ENCODE results near the gene HOXA7.

Gene HOXA7

DNA sequence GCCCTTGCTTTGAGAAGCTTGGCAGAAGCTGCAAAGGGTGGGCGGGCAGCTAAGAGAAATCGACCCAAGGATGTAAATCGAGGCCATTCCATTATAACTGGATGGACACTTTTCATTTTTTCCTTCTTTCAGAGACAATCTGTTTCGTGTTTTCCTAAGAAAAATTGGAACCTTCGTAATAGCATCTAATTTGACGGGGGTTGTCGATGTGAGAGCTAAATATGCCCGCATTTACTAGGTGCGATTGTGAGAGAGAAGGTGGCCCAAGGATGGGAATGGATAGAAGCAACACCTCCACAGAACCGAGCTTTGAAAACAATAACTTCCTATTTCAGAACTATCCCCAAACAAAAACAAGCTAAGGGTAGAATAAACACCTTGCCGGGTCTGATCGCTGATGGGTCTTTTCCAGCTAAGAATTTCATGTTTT lies 25.1 kb downstream of the HOXA7 start:
- no peak for DNase-seq

DNA sequence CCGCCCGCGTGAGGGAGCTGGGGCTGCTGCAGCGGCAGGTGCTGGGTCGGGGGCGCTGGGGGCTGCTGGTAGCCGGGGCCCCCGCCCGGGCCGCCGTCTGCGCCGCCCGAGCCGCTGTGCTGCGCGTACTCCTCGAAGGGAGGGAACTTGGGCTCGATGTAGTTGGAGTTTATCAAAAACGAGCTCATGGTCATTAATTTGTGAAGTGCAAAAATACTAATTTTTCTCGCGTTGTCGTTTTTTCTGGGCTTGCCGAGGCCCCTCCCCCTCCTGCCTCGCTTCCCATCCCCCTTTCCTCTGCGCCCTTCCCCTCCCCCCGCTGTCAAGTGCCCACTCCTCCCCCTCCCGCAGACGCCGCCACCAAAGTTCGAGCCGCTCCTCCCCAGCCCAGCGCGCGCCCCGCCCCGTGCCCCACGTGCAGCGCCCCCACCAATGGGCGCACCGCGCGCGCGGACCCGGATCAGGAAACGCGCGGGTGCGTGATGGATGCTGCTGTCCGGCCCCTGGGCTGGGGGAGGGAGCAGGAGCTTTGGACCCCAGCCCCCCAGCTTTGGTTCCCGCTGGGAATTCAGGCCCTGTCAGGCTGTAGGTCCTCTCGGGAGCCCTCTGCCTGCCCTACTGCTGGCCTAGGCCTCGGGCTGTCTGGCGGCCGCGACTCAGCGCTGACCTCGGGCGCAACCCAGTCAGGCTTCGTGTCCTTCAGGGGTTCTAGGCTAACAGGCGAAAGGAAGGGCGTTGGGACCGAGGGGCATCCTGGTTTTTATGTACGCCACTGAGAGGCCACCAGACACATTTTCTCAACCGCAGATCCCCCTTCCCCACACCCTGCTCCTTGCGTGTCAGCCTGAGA lies 25.7 kb downstream of the HOXA7 start, which contains the start of gene HOXA4:
HOXA4 (minus strand) TSS at position 218 of the 850 bp plus-strand sequence; CDS start at position 194, 24 bp downstream.
- DNase-seq: peak; percentile 82

- peak; percentile 67 for DNase-seq
Observed at GRCh38 chr7:27129729-27130539, 26.5 kb downstream of the HOXA7 start.

DNA sequence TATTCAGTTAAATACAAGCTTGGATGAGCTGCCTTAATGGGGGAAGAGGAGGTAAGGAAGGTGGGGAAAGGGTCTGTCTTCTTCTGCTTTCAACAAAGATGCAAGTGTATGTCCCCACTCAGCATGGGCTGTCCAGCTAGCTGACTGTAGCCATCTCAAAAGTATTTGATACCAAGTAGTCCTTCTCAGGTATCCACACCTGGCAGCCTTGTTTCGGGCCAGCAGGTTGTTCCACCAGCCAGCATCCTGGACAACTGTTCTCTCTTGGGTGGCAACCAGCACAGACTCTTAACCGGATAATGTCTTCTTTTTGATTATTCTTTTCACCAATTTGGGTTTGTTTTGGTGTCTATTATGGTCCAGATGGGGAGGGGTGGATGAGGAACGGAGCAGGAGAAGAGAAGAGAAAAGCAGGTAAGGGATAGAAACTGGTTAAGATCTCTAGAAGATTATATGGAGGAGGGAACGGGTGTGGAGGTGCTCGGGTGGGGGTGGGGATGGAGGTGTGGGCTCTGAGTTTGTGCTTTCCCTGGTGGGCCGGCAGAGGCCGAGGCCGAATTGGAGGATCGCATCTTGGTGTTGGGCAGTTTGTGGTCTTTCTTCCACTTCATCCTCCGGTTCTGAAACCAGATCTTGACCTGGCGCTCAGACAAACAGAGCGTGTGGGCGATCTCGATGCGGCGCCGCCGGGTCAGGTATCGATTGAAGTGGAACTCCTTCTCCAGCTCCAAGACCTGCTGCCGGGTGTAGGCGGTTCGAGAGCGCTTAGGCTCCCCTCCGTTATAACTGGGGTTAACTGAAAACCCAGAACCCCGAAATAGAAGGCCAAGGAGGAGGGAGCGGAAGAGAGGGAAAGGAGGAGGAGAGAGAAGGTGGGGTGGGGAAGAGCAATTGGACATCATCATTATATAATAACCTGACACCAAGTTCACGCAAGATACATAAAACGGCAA lies 27.4 kb downstream of the HOXA7 start:
- DNase-seq: peak; percentile 47

DNA sequence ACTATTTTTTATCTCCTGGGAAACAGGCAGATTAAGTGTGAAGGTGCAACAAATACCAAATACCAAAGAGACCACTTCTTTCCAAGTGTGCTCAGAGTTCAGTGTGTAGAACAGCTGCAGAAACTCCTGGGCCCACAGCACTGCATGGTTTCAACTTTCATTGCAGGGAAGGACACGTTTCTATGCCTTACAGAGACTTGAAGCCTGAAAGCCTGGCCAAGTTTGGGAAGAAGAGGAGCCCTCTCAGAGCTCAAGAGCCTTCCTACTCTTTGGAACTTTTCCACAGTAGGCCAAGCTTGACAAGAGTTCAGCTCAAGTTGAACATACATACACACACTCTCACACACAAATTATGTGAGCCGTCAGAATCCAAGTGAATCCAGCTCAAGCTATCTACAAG lies 28.4 kb downstream of the HOXA7 start:
- DNase-seq: peak; percentile 43

- no peak for DNase-seq
Observed at GRCh38 chr7:27126596-27127327, 29.7 kb downstream of the HOXA7 start.

DNA sequence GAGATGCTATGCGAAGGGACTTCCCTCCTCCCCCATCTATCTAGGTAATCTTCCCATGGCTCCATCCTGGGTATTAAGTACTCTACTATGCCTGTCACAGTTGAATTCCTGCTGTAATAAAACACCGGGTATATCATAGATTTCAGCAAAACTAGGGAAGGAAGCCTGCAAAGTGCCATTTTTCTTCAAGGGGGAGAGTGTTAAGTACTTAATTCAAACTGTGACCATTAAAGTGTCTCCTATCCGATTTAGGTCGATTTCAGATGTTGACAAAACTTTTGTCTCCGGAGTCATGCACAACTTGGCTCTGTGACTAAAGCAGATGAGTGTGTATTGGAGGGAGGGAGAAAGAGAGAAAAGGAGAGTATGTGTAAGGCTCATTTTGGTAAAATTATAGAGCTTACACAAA lies 30.5 kb downstream of the HOXA7 start:
- DNase-seq: no peak

- DNase-seq: no peak
Observed at GRCh38 chr7:27124902-27125689, 31.4 kb downstream of the HOXA7 start.

DNA sequence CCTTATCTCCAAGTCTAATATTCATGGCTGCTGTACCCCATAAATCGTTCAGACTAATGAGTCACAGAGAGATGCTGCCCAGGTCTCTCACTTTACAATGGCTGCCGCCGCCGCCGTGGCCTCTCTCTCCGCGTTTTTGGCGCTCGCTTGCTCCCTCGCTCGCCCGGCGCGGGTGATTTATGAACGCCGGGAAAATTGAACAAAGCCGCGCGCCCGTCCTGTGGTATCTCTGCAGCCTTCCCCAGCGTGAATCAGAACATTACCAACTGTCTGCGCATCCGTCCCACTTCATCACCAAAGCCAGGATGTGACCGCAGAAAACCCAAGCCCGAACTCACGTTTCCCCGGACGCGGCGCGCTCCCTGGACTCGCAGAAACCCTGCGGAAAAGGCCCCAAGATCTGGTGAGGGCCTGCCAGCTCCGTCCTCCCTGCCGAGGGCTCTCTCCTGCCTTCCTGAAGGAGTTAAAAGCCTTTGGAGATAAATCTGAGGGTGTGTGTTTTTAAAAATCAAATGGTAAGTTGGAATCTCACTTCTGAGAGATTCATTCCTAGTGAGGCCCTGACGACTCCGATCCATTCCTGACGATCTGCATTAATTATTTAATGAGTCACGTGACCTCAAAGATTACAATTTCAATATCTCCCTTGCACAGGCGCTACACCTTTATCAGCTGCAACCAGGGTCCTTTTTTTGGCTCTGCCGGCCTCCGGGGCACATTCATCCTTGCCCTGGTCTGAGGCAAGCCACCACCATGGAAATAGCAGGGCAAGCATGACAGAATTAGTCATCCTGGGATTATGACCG lies 32.2 kb downstream of the HOXA7 start:
- DNase-seq: peak; percentile 74

- DNase-seq: peak; percentile 46
Observed at GRCh38 chr7:27123477-27124053, 32.9 kb downstream of the HOXA7 start.

DNA sequence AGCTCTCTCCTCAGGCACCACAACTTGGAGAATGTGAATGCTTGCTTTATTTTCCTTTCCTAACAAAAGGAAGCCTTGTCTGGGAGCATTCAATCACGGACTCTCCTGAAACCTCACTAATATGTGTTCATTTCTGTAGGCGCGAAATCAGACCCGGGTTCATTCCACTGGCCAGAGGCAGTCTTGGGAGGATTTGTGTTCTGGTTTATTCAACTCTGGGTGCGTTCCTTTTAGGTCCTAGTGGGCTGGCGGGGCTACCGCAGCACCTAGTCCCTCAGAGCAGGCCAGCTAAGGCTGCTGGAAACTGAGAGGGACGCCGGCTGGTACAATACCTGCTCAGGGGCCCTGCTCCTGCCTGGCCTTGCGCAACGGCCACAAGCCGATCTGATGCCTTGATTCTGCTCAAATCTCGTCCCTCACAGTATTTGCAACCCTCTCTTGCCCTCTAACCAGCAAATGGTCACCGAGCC lies 33.4 kb downstream of the HOXA7 start:
- DNase-seq: peak; percentile 70

GRCh38 chr7:27122077-27122910 lies 34.2 kb downstream of the HOXA7 start:
- DNase-seq: peak; percentile 55

- DNase-seq: no peak
Observed at GRCh38 chr7:27121684-27122076, 34.8 kb downstream of the HOXA7 start.

- DNase-seq: no peak
Observed at GRCh38 chr7:27119412-27119911, 37.0 kb downstream of the HOXA7 start.

GRCh38 chr7:27118580-27118979 lies 37.9 kb downstream of the HOXA7 start:
- DNase-seq: no peak

- no peak for DNase-seq
Observed at GRCh38 chr7:27117887-27118491, 38.5 kb downstream of the HOXA7 start.

DNA sequence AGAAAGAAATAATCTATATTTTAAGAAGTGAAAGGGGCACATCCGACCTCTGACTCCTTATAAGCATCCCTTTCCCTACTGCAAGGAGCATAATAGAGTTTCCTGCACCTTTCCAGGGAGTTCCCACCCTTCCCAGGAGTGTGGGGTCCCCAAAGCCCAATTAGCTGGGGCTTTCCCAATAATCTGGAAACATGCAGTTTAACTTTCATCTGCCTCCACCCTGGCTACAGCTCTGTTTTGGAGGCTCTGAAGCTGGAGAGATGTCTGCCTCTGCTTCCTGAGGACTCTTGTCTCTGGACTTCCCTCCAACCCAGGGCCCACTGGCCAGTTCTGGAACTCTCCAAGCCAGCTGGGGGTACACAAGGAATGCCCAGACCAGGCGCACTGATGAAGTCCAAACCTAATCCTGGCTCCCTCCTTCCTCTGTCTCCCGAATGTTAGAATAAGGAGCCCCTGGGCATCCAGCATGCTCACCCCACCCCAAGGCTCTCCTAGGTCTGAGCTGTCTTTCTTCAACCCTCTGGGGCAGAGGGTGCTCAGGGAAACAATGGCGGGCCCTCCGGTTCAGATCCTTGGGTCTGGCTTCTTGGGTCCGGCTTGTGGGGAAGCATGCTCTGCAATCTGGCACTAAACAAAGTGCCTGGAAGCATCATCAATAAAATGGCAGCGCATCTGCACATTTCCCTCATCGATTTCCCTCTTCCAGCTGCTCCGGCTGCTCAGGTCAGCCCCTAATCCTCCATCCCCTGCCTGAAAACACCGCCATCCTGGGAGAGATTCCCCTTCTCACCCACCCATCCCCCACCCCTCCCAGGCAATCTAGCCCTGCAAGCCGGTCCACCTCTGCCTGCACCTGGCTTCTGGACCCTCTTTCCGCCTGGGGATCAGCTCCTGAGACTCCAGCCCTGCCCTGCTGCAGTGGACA lies 39.3 kb downstream of the HOXA7 start:
- peak; percentile 48 for DNase-seq

Data from islet precursor cell (in vitro differentiated cells).